DMS53 treated with DMSO at 0.1 percent for 48 hours (cell line): ENCODE results near the gene MID1IP1.
A peak's percentile ranks its signal among the peaks of the same experiment; 100 is the strongest.

Experiments
- DNase-seq: peaks from one replicate; lab custom pipeline; 2025; ENCODE audit not compliant: unreplicated experiment; lab: John Stamatoyannopoulos, UW

Gene MID1IP1, protein sequence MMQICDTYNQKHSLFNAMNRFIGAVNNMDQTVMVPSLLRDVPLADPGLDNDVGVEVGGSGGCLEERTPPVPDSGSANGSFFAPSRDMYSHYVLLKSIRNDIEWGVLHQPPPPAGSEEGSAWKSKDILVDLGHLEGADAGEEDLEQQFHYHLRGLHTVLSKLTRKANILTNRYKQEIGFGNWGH

GRCh38 chrX:38800981-38801845 is at the start of gene MID1IP1:
Gene MID1IP1 (plus strand): TSS chrX:38801459. CDS start chrX:38804947, 3,488 bp downstream.
- peak; percentile 90 for DNase-seq

DNA sequence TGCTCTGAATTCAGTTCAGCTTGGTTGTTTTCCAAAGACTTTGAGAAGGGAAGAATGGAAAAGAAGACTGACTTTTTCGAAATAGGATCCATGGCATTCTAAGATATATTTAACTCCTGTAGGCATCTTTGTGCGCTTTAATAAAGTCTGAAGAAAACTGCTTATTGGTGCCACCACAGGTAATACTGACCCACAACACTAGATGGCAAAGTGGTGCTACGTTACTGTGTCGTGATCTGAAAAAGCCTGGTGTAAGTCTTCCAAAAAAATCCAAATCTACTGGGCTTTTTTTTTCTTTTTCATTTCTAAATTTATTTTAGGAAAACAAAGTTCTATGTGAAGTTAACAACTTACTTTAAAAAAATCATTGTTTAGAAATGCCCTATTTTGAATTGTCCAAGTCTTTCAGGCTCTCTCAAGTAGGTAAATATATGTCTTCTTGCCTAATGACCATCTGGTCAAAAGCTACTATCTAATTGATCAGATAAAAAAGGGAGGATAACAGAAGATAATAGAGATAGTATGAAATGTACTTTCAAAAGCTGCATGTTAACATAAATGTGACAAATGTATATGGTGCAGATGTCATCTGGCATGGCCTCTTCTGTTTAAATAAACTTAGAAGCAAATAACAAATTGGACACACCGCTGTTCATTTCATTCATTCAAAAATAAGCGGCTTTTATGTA is 47.0 kb upstream of the MID1IP1 start:
- peak; percentile 24 for DNase-seq

- no peak for DNase-seq
Observed at GRCh38 chrX:38754818-38755718, 46.2 kb upstream of the MID1IP1 start.

DNA sequence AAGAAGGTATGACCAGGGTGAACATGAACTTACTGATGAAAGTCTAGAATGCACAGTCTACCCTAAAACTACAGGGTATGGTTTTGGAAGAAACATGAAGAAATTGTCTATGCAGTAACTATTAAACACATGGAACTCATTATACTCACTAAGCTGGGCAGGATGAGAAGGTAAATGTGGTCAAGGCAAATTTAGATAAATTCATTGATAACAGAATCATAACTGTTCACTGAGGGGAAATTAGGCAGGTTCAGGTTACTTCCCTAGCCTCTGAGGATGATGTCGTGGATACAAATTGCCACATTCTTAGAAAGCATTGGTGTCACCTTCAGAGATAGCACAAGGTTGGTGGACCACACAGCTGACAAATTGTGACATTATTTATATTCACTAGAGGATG is 40.4 kb upstream of the MID1IP1 start:
- no peak for DNase-seq

DNA sequence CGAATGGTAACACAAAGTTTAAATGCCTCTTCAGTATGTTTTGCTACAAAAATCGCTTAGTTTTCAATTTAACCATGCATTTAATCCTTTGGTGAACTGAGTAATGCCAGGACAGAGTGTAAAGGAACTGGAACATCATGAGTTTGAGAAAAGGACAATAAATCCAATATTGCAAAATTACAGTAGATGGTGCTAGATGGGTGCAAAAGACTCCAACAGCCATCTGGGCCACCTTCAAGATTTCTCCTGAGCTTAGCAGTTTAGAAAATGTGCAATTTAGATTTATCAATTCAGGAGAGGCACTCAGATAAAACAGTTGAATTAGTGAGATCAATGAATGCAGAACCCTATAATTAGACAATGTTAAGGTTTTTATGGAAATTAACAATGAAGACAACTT is 33.2 kb upstream of the MID1IP1 start:
- peak; percentile 7 for DNase-seq

GRCh38 chrX:38770152-38770551 is 31.1 kb upstream of the MID1IP1 start:
- DNase-seq, result no peak

- no peak for DNase-seq
Observed at GRCh38 chrX:38774249-38774648, 27.0 kb upstream of the MID1IP1 start.

DNA sequence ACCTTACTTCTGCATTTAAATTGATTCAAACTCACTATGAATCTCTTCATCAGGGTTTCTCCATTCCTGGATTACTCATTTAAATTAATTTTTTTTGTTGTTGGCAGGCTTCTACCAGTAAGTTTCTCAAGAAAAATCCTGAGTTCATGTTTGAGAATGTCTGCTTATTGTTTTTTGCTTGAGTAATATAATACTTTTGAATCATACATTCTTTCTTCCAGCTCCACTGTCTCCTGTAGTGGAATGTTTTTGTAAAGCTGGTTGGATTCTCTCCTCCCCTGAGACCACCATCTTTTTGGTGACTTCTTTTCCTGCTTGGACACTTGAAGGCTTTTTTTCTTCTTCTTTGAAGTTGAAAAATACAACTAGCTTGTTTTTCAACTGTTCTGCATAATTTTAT is 4.3 kb upstream of the MID1IP1 start:
- DNase-seq, result no peak

DNA sequence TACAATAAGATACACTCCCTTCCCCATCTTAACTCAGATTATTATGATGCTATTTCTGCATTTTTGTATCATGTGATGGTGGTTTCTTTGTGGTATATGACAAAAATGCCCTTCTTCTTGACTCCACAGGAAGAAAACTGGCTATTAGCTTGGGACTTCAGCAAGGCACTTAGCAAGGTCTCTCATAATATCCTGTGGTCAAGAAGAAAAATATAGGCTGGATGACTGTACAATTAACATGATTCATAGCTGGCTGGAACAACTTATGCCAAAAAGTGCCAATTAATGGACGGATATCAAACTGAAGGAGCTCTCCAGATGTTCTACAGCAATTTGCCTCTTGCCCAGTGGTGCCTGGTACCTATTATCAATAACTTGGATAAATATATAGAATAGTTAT is 2.3 kb upstream of the MID1IP1 start:
- DNase-seq, result no peak

DNA sequence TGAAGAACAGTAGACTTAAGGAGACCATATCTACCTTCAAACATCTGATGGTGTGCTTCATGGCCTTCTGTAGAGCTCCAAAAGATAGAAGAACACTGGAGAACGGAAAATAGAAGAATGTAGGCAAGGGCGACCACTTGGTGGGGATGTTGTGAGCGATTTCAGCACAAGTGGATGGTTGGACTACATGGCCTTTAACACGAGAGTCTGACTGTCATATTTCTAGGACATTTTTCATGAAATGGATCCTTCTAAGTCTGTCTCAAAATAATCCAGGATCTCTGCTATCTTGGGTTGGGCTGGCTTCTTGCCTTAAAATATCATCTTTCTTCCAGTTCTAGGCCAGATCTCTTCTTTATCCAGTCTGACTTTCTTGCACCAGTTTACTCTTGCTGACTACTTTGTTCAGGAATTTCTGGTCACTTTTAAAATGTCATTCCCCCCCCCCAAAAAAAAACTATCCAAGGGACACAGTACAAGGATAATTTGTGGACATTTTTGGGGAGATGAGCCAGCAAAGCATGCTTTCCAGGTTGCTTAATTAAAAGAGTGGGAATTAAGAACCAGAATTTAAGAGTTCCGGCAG is 1.2 kb upstream of the MID1IP1 start:
- no peak for DNase-seq

DNA sequence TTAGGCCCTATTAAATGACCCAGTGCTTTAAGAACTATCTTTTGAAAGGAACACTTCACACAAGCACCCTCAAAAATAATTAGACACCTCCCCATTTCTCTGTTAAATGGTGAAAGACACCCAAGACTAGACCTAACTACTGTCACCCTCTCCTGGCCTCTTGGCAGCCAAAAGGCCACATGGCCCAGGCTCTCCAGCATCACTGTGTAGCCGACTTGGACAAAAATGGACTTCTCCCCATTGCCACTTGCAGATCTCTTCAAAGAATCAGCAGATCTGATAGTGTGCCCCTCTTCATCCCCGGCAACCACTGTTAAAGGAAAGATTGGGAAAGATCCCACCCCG is 2.0 kb downstream of the MID1IP1 start:
- peak; percentile 56 for DNase-seq

- peak; percentile 90 for DNase-seq
Observed at GRCh38 chrX:38803588-38804431, 2.6 kb downstream of the MID1IP1 start.

DNA sequence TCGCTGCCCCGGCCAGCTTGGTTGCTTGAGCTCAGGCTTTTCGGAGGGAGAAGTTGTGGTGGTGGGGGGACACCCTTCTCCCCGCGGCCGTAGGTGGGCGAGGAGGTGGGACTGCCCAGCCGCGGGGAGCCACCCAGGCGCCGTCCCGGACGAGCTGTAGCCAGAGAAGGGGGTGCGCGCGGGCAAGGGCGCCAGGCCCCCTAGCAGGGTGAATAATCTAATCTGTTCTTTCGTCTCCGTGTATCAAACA is 3.1 kb downstream of the MID1IP1 start:
- no peak for DNase-seq

GRCh38 chrX:38804682-38805431 is 3.6 kb downstream of the MID1IP1 start:
- DNase-seq, result no peak

GRCh38 chrX:38805432-38806389 is 4.5 kb downstream of the MID1IP1 start:
- DNase-seq, result peak; percentile 73

GRCh38 chrX:38806875-38807621 is 5.8 kb downstream of the MID1IP1 start:
- DNase-seq, result no peak

DNA sequence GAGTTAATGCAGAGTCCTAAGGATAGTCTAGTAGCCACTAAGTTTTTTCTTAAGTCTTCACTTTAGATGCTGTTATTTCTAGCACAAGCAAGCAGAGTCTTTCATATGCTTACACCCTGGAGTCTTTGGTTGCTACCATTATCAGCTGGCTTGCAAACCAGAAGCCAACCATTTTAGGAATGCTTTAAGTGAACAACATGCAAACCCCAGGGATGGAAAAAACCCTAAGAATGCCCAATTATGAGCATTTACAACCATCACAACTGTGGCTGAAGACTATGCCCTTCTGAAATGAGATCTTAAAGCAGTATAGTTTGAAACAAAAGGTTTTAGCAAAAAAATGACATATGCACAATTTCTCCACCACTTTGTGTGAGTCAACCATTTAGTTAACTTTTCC is 6.6 kb downstream of the MID1IP1 start:
- DNase-seq, result no peak
